Activated naive CD8-positive, alpha-beta T cell treated with anti-CD3 and anti-CD28 coated beads for 36 hours (primary cell): ENCODE measurements around the gene LRRC4C. TPM values are rescaled to one million over a fixed set of nuclear protein-coding genes. Genes with fewer than 3 reads are reported as not detected.
"Not testable (repeated sequence)": the region's sequence is repeated elsewhere in the genome, so short reads cannot be mapped to it uniquely, and the experiment has no call there.

Source experiments
- DNase-seq: peaks from one replicate; pipeline ENCODE4 v3.0.0; 2021
- H3K27ac Mint-ChIP-seq: one replicate; pipeline ENCODE4 v1.8.0; 2022; ENCODE audit warnings: mild to moderate bottlenecking, moderate library complexity, mixed read lengths
- H3K27me3 Mint-ChIP-seq: one replicate; pipeline ENCODE4 v1.8.0; 2022; ENCODE audit warnings: mild to moderate bottlenecking, mixed read lengths
- H3K36me3 Mint-ChIP-seq: one replicate; pipeline ENCODE4 v1.8.0; 2021; ENCODE audit warnings: mild to moderate bottlenecking, mixed read lengths
- H3K4me1 Mint-ChIP-seq: one replicate; pipeline ENCODE4 v1.8.0; 2021; ENCODE audit warnings: mixed read lengths
- H3K4me3 Mint-ChIP-seq: one replicate; pipeline ENCODE4 v1.8.0; 2022; ENCODE audit warnings: mild to moderate bottlenecking, moderate library complexity, mixed read lengths
- H3K9me3 Mint-ChIP-seq: one replicate; pipeline ENCODE4 v1.8.0; 2022; ENCODE audit warnings: mixed read lengths
- total RNA-seq, 2 experiments: library from RNA; stranded (reverse); gene quantifications; one replicate each; pipeline ENCODE4 v1.2.3, GENCODE V29; 2021

LRRC4C gene
- total RNA-seq, 2 experiments from 2014 or later, result not detected

DNA sequence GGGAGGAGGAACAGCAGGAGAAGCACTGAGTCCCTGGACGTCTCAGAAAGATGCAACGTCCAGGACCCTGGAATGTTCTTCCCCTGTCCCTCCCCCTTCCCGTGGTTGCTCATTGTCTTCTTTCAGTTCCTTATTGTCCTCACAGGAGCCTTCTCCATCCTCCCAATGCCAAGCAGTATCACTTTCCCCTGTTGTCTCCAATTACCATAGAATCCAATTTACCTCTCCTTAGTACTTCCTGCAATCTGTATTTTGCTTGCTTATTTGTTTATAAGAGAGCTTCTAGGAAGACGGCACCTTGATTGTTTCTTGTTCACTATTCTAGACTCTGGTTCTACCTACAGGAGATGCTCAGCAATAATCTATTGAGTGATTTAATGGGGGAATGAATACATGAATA is 1273.7 kb downstream of the LRRC4C start:
- Mint-ChIP-seq H3K27ac (no peak overlapping the region), H3K4me1 (no peaks in the 10 kb centered on the region), H3K27me3 (no peaks in the 10 kb centered on the region), H3K4me3 (no peak overlapping the region), H3K36me3 (no peaks in the 10 kb centered on the region), H3K9me3 (peaks cover 2% of the 10 kb centered on the region)
- no peak for DNase-seq

DNA sequence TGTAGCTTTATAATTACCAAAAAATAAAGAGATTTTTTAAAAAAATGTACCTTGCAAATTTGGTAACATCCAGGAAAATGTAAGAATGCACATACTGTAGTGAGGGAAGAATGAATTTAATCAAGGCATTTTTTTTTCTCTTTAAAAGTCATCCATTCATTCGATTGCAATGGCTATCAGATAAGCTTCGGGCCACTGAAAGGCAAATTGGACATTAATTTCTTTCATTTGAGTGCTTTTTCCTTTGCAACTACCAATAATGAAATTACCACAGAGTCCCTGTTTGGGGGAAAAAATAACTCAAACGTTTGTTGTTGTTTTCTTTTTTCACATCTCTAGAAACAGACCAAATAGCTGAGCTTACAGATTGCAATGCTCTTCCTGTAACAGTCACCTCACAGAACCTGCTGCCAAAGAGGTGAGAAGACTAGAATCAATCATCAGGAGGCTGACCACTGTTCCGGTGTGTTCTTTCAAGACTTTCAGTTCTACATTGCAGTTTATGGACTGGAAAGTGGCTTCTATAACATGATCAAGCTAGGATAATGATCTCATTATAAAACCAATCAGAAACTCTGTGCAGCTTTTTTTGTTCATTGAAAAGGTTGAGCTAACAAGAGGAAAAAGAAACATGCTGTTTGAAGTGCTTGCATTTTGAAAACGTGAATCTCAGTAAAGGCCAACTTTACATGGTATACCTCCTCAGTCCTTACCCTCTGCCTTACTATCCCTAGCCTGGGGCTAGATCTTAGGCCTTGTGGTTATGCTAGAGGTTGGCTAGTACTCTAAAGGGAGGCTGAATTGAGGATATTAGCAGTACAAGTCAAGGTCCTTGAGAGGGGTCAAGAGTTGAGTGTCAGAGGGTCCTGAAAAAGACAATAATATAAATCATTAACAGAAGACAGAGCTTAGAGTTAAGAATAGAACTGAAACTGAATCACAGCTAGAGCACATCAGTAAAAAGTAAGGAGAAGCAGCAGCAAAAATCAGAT is 1276.1 kb downstream of the LRRC4C start:
- Mint-ChIP-seq H3K9me3 (no peaks in the 10 kb centered on the region), H3K36me3 (no peaks in the 10 kb centered on the region), H3K4me1 (no peaks in the 10 kb centered on the region), H3K4me3 (no peak overlapping the region), H3K27me3 (no peaks in the 10 kb centered on the region), H3K27ac (no peak overlapping the region)
- DNase-seq, result no peak

DNA sequence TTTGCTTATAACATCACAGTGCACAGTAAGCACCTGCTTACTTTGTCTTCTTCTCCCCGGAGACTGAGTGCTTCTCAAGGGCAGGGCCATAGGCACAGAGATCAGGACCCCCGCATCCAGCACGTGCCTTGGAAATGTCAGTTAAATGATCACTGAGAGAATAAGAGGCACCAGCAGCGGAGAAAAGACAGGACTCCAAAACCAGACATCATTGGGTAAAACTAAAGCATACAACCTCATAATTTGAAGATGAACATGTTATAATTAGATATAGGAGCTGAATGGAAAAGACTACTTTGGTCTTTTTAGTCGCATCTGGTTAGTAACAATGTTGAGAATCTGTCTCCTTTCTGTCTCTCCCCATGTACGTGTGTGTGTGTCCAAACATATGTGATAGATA is 1279.9 kb downstream of the LRRC4C start:
- DNase-seq, result no peak
- Mint-ChIP-seq H3K9me3 (no peaks in the 10 kb centered on the region), H3K4me3 (no peak overlapping the region), H3K27me3 (no peaks in the 10 kb centered on the region), H3K36me3 (no peaks in the 10 kb centered on the region), H3K4me1 (no peaks in the 10 kb centered on the region), H3K27ac (no peak overlapping the region)

DNA sequence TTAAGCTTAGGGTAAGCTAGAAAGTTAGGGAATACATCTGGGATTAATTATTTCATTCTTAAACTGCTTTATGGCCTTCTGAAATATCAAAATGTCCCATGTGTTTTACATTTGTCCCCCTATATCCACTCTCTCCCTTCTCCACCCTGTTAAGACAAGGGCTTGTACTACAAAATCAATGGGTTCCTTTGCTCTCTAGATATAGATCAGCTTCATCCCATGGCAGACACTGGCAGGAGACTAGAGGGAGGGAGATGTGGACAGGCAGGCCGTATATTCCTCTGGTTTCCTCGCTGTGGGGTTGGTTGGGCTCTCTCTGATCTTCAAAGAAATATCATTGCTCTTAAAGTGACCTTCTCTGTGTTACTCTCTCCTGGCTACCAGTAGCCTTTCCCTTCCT is 1281.0 kb downstream of the LRRC4C start:
- H3K4me3 Mint-ChIP-seq, result no peak overlapping the region

DNA sequence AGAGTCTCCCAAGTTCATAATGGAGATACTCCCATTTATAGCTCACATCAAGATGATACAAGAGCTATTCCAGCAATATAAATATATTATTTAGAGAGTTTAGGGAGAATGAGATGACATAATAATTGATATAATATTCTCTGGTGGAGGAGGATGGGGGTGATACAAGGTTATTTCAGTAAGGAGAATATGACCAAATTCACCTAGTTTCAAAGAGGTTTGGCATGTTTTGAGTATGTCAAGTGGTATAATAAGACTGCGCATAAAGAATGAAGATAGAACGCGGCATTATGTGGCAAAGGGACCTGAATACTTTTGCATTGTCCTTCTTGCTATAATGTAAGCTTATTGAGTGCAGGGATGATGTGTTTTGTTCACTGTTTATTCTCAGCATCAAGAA is 1283.5 kb downstream of the LRRC4C start:
- H3K4me3 Mint-ChIP-seq, result no peak overlapping the region
- H3K9me3 Mint-ChIP-seq, result peaks cover 1% of the 10 kb centered on the region
- H3K4me1 Mint-ChIP-seq, result no peaks in the 10 kb centered on the region
- no peaks in the 10 kb centered on the region for H3K36me3 Mint-ChIP-seq
- DNase-seq, result no peak
- H3K27me3 Mint-ChIP-seq, result no peaks in the 10 kb centered on the region
- no peak overlapping the region for H3K27ac Mint-ChIP-seq

More for the DNA sequence above, 1281.0 kb downstream of the LRRC4C start:
- H3K36me3 Mint-ChIP-seq, result no peaks in the 10 kb centered on the region
- no peaks in the 10 kb centered on the region for H3K9me3 Mint-ChIP-seq
- H3K27ac Mint-ChIP-seq, result no peak overlapping the region
- DNase-seq, result no peak
- H3K27me3 Mint-ChIP-seq, result no peaks in the 10 kb centered on the region
- no peaks in the 10 kb centered on the region for H3K4me1 Mint-ChIP-seq

DNA sequence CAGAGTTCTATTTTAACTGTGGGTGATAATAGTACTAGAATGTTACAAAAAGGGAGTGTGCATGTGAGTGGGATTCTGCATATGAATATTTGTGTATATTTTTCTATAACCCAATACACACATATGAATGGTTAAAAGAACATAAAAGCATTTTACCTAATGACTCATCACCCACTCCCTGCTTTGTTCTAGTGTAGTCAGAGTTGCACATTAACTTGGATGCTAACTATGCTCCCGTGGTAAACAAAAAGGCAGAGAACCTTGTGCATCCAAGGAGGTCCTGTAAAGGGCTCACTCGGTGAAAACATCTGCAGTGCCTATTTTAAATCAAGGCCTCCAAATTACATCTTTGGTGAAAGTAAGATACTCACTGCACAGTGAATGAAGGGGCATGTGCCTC is 1289.4 kb downstream of the LRRC4C start:
- Mint-ChIP-seq H3K4me3 (no peak overlapping the region), H3K4me1 (no peaks in the 10 kb centered on the region), H3K27me3 (no peaks in the 10 kb centered on the region), H3K27ac (no peak overlapping the region), H3K36me3 (no peaks in the 10 kb centered on the region), H3K9me3 (peaks cover 5% of the 10 kb centered on the region)
- DNase-seq, result no peak

DNA sequence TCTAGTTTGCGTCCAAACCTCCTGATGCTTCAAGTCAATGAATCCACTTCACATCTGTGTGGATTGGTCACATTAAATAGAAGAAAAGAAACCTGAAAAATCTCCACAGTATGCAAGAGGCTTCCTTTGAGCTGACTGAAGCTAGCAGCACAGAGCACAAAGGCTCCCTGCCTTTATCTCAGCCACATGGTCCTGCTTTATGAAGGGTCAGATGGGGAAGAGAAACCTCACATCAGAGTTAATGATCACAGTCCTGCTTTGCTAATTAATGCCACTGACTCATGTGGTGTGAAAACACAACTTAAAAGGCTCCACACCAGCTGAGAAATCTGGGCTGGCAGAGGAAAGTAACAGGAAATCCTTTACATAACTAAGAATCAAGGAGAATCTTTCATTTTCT is 1291.0 kb downstream of the LRRC4C start:
- no peaks in the 10 kb centered on the region for H3K4me1 Mint-ChIP-seq
- no peaks in the 10 kb centered on the region for H3K27me3 Mint-ChIP-seq
- no peaks in the 10 kb centered on the region for H3K36me3 Mint-ChIP-seq
- no peak overlapping the region for H3K27ac Mint-ChIP-seq
- peaks cover 5% of the 10 kb centered on the region for H3K9me3 Mint-ChIP-seq
- H3K4me3 Mint-ChIP-seq, result no peak overlapping the region
- DNase-seq, result no peak

DNA sequence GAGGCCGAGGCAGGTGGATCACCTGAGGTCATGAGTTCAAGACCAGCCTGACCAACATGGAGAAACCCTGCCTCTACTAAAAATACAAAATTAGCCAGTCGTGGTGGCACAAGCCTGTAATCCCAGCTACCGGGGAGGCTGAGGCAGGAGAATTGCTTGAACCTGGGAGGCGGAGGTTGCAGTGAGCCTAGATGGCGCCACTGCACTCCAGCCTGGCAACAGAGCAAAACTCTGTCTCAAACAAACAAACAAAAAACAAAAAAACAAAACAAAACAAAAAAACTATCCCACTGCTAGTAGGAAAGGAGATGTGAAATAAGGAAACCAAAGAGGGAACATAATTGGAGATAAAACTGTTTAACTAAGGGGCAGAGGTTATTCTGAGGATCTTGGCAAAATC is 1291.6 kb downstream of the LRRC4C start:
- not testable (repeated sequence) for H3K27ac Mint-ChIP-seq, H3K9me3 Mint-ChIP-seq, H3K4me3 Mint-ChIP-seq, H3K4me1 Mint-ChIP-seq, DNase-seq, H3K27me3 Mint-ChIP-seq, H3K36me3 Mint-ChIP-seq

DNA sequence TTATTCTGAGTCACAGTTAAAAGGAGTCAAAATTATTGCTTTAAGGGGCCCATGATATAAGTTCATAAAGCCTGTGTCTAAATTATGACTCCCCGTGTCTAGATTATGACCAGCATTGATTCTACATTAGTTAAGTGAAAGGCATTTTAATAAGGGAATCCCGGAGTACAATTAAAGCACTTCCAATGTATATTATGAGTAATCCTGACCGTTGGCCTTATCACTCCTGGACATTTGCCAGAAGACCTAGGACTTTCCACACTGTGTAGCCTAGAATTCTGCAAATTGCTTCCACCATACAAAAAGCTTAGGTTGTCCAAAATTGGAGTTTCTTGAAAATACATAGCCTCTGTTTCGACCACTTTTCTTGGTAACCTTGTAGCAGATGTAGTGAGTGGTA is 1292.6 kb downstream of the LRRC4C start:
- Mint-ChIP-seq H3K36me3 (no peaks in the 10 kb centered on the region), H3K27me3 (no peaks in the 10 kb centered on the region), H3K4me3 (no peak overlapping the region), H3K4me1 (no peaks in the 10 kb centered on the region), H3K9me3 (peaks cover 4% of the 10 kb centered on the region), H3K27ac (no peak overlapping the region)
- DNase-seq, result no peak

DNA sequence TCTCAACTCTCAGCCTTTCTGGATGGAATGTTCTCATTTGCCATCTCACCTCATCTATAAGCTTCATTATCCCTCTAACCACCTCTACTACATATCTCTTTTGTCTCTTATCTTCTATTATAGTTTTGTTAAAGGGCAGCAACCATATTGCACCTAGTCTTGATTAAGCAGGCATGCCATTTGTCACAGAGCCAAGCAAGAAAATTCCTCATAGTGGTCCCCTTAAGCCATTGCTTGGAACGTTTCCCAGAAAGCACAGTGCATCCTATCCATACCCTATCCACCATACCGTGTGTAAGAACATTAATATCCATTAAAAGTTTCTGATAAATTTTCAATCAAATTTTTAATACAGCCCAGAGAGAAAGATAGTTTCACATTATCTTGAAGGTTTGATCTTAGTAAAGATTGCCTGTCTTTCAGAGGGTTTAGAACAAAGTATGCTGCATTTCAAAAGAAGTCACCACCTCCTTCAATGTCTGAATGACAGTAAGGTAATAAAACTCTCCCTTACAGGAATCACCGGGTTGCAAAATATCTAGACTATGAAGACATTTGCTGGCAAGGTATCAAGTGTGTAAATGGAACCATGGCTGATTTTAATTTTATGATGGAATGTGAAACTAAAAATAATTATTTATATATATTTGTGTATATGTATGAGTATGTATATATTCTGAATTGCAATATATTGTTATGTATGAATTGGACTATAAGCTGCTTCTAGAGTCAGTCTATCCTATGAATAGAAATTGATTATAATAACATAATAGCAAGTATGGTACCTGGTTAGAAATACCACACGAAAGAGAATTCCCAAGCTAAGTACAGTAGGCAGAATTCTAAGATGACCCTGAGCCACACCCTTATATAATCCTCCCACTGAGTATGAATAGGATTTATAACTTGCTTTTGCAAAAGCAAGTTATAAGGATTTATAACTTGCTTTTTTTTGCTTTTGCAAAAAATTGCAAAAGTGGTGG is 1296.3 kb downstream of the LRRC4C start:
- no peak for DNase-seq
- Mint-ChIP-seq H3K27ac (no peak overlapping the region), H3K9me3 (peaks cover 6% of the 10 kb centered on the region), H3K27me3 (no peaks in the 10 kb centered on the region), H3K4me3 (no peak overlapping the region), H3K4me1 (no peaks in the 10 kb centered on the region), H3K36me3 (no peaks in the 10 kb centered on the region)

DNA sequence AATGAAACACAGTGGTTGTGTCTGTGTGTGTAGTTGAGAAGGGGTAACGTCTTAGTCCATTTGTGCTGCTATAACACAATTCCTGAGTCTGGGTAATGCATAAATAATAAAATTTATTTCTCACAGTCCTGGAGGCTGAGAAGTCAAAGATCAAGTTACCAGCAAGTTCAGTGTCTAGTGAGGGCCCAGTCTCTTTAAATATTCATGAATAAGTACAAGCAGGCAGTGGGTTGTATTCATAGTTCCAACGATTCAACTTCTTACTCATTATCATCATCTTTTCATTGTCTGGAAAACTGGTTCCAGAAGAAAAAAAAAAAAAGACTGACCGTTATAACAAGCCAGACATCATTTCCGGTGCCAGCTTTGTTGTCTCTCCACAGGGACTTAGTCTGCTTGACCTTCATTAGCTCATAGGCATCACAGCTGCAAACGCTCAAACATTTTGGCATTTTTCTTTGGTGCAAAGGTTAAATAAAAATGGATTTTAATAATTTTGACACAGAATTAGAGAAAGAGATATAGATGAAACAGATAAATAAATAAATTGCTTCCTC is 1297.5 kb downstream of the LRRC4C start:
- H3K36me3 Mint-ChIP-seq, result no peaks in the 10 kb centered on the region
- no peak overlapping the region for H3K27ac Mint-ChIP-seq
- no peaks in the 10 kb centered on the region for H3K27me3 Mint-ChIP-seq

DNA sequence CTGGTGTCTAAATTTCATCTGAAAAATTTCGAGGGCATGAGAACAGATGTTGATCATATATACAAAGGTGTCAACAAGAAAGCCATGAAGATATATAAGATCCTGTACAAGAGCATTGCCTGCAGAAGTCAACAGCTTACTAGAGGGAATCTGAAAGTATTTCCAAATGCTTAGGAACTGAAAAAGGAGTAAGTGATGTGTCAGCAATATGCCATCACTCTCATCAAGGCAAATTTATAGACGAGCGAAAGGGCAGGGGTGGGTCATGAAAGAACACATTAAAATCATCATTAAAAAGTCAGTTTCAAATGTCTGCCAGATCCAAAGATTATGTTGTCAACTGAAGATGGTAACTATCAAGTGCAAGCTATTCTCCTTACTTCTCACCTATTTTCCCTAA is 1299.0 kb downstream of the LRRC4C start:
- no peaks in the 10 kb centered on the region for H3K4me1 Mint-ChIP-seq
- H3K36me3 Mint-ChIP-seq, result no peaks in the 10 kb centered on the region
- H3K9me3 Mint-ChIP-seq, result peaks cover 18% of the 10 kb centered on the region
- no peaks in the 10 kb centered on the region for H3K27me3 Mint-ChIP-seq
- no peak overlapping the region for H3K4me3 Mint-ChIP-seq
- DNase-seq, result no peak
- no peak overlapping the region for H3K27ac Mint-ChIP-seq

More for the DNA sequence above, 1297.5 kb downstream of the LRRC4C start:
- no peak for DNase-seq
- H3K4me3 Mint-ChIP-seq, result no peak overlapping the region
- no peaks in the 10 kb centered on the region for H3K4me1 Mint-ChIP-seq
- peaks cover 12% of the 10 kb centered on the region for H3K9me3 Mint-ChIP-seq

DNA sequence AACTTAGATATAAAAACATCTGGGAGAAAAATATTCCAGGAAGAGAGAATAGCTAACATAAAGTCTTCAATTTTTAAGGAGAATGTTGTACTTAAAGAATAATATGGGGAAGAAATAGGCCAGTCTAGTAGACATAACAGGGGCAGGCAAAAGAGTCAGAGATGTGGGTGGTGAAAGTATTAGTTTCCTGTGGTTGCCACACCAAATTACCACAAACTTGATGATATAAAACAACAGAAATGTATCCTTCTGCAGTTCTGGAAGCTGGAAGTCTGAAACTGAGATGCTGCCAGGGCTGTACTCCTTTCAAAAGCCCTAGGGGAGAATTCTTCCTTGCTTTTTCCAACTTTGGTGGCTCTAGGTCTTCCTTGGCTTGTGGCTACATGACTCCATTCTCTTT is 1309.7 kb downstream of the LRRC4C start:
- no peak overlapping the region for H3K27ac Mint-ChIP-seq
- DNase-seq, result no peak
- no peaks in the 10 kb centered on the region for H3K27me3 Mint-ChIP-seq
- H3K36me3 Mint-ChIP-seq, result no peaks in the 10 kb centered on the region
- peaks cover 12% of the 10 kb centered on the region for H3K9me3 Mint-ChIP-seq
- no peaks in the 10 kb centered on the region for H3K4me1 Mint-ChIP-seq
- no peak overlapping the region for H3K4me3 Mint-ChIP-seq

DNA sequence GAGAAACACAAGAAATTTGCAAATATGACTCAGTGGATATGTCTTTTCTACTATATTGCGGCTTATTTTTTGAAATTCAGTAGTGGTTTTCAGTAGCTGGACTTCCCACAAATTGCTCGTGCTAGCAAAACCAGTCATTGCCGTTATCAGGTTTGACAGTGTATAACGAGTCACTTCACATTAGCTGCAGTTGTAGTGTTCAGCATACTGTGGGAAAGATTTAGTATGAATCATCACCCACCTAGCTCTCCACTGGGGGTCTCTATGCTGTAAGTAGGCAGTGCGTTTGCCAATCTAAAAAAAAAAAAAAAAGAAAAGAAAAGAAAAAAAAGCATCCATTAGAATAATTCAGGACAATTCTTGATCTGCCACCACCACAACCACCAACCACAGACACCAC is 1318.9 kb downstream of the LRRC4C start:
- no peaks in the 10 kb centered on the region for H3K27me3 Mint-ChIP-seq
- no peak for DNase-seq
- H3K27ac Mint-ChIP-seq, result no peak overlapping the region
- H3K36me3 Mint-ChIP-seq, result no peaks in the 10 kb centered on the region
- no peaks in the 10 kb centered on the region for H3K4me1 Mint-ChIP-seq
- H3K9me3 Mint-ChIP-seq, result peaks cover 10% of the 10 kb centered on the region
- H3K4me3 Mint-ChIP-seq, result no peak overlapping the region

DNA sequence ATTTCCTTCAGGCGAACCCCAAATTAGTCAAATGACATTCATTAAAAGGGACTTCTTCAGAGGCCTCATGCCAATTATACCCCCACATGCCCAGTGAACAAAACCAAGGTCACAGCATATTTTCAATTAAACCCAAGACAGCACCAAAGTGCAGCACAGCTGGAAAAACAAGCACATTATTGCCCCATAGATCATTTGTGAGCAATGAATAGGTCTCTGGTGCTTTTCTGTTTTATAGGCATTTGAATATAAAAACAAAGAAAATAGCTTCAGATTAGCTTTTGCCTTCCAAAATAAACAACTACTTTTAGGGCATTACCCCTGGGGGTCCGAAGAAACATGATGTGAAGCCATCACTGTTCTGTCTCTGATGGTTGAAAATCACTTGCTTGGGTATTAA is 1319.9 kb downstream of the LRRC4C start:
- no peak overlapping the region for H3K27ac Mint-ChIP-seq
- H3K36me3 Mint-ChIP-seq, result no peaks in the 10 kb centered on the region

More for the DNA sequence above, 1319.9 kb downstream of the LRRC4C start:
- no peak for DNase-seq
- Mint-ChIP-seq H3K27me3 (no peaks in the 10 kb centered on the region), H3K4me1 (no peaks in the 10 kb centered on the region), H3K4me3 (no peak overlapping the region), H3K9me3 (peaks cover 10% of the 10 kb centered on the region)
